HG03575 (cell line): Measurements from ENCODE around the gene PRG3.
"Not testable (repeated sequence)": the region's sequence is repeated elsewhere in the genome, so short reads cannot be mapped to it uniquely, and the experiment has no call there.

Experiments
- ATAC-seq: cut with Tn5 transposase; IDR thresholded peaks from one replicate; pipeline ENCODE4 v1.9.1; 2021; ENCODE audit not compliant: unreplicated experiment, insufficient number of reproducible peaks, low FRiP score; ENCODE audit errors: extremely low read depth

PRG3 gene

DNA sequence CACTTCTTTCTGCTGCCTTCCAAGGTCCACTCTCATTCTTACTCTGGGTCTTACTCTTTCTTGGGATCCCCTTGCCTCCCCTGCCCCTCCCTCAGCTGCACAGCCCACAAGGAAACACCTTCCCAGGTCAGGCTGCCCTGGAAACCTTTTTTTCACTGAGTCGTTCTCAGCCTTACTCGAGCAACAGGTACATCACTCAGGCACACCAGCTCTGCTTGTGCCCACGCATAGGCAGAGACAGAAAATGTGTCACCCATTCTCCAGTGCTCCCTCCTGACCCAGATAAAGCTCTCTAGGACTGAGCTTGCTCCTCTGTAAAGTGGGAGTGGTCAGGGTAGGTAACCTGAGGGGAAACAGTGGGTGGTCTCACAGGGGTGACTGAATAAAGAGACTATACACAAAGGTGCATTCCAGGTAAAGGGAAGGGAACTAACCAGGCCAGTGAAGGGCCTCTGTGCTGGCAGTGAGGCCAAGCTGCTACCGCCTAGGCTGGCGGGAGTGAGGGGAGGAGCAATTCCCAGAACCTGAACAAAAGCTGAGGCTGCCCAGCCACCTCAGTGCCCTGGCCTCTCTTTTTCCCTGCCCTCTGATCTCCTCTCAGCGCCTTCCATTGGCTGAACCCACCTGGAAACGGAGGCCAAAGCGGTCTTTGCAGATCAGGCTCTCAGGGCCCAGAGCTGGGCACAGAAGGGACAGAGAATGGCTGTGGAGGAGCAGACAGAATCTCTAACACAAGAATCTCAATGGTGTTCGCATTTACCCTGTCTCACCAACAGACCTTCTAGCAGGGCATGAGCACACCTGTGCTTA, 15.9 kb downstream of the PRG3 start:
- no peak for ATAC-seq

DNA sequence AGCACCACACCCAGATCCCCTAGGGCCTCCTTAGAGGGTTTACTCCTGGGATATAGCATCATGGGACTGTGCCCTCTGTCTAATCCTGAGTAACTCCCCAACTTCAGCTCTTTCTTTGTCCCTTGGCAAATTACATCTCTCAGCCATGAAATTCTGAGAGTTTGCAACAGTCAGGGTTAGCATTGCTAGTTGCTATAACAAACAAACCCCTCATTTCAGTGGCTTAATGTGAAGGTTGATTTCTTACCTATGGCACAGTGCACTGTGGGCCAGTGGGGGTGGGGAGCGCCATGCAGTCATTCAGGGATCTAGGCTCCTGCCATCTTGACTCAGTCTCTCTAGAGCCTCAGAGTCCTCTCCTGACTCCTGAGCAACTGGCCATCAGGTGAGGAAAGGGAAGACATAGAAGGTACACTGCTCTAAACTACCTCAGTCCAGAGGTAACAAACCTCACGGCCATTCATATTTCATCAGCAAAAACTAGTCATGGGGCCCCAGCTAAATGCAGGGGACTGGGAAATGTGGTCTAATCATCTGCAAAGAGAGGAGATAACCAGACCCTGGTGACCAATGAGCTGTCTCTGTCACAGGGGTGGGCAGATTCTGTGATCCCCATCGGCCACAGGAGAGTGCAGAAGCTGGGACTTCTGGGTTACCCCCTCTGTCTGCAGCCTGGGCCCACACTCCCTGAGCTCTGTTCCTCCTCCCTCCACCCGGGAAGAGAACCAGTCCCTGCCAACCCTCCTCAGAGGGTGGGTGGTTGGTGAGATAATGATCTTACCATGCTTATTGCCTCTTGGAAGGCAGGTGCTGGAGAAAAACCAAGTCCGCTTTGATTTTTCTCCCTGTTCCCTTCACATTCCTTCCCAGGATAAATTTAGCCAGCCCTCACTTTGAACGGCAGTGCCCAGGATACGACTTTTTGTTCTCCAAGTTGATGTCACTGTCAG, 17.5 kb downstream of the PRG3 start:
- ATAC-seq: no peak

DNA sequence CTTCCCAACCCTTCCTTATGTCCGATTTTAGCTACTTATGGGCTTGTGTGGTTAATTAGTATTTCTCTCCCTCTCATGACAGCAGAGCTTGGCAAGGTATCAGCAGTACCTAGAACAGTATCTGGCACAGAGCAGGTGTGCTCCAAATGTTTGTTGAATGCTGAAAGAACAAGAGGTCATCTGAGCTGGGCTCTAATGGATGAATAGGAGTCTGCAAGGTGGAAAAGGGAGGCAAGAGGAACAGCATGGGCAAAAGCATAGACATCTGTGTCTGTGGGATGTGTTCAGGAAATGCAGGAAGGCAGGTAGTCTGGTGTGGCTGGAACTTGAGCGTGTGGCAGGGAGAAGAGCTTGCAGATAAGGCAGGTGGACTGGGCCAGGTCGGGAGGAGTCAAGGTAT, 19.0 kb downstream of the PRG3 start:
- no peak for ATAC-seq

DNA sequence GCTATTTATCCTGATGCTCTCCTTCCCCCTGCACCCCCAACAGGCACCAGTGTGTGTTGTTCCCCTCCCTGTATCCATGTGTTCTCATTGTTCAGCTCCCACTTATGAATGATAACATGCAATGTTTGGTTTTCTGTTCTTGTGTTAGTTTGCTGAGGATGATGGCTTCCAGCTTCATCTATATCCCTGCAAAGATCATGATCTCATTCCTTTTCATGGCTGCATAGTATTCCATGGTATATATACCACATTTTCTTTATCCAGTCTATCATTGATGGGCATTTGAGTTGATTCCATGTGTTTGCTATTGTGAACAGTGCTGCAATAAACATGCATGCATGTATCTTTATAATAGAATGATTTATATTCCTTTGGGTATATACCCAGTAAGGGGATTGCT, 19.5 kb downstream of the PRG3 start:
- not testable (repeated sequence) for ATAC-seq

DNA sequence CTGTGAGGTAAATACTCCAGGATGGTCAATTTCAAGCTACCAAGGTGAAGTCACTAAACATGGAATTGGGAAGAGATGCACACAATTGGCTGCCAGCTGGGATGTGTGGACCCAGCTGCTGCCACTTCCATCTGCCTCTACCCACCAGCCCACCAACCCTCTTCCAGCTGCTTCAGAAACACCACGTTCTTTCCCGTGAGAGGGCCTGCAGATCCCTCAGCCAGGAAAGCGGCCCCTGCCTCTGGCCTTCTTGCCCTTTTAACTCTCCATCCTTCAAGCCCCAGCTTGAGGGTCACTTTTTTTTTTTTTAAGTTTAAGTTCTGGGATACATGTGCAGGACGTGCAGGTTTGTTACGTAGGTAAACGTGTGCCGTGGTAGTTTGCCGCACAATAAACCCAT, 20.0 kb downstream of the PRG3 start:
- no peak for ATAC-seq

DNA sequence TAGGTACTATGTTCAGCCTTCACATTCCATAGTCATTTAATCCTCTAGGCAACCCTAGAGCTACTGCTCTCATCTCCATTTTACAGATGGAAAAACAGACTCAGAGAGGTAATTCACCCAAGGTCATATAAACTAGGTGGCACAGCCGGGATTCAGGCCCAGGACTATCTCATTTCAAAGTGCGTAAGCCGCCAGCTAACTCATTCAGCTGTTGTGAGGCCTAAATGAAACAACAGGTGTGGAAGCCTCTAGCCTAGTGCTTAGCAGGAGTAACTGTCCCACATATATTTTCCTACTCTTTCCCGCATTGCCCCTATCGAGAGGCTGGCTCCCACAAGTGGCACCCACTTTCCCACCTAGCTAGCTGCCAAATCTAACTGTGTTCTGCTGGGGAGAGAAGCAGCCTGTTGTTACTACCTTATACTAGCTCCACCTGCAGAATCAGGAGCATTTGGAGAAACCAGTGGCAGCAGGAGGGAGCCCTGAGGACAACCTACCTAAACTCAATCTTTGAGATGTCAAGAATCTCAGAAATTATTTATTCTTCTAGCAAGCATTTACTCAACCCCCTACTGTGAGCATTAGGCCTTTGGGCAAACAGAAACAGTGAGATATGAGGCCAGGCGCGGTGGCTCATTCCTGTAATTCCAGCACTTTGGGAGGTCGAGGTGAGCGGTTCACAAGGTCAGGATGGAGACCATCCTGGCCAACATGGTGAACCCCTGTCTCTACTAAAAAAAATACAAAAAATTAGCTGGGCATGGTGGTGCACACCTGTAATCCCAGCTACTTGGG, 20.9 kb downstream of the PRG3 start:
- no peak for ATAC-seq

DNA sequence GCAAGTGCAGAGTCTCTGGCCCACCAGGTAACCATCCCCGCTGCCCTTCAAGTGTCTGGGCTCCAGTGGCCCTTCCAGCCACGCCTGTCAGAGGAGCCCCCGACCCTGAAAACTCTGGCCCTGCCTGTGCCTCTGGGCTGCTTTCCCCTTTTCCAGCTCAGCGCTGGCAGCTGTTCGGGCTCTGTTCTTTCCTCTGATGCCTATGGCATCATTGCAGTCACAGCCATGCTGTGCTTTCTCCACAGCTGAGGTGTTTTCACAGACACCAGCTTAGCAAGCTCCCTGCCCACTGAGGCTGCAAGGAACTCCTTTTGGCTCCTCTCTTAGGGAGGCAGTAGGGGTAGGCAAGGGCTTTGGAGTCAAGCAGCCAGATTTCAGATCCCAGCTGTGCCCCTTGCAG, 21.6 kb downstream of the PRG3 start:
- ATAC-seq: no peak

DNA sequence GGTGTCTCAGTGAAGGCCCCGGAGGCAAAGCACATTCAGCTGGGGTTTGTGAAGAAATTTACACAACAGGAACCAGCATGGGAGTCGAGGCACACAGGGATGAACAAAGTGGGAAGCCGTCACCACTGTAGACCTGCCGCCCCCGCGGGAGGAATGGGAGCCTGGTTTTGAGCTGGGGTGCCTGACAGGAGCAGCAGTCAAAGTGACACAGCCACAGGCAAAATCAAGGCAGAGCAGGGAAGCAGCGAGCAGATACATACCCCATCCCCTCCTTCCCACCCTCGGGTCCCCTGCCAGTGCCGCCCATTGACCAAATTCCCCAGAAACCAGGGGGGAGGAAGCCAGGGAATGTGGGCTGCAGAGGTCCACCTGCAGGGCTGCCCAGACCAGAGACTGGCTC, 22.0 kb downstream of the PRG3 start:
- ATAC-seq: no peak

DNA sequence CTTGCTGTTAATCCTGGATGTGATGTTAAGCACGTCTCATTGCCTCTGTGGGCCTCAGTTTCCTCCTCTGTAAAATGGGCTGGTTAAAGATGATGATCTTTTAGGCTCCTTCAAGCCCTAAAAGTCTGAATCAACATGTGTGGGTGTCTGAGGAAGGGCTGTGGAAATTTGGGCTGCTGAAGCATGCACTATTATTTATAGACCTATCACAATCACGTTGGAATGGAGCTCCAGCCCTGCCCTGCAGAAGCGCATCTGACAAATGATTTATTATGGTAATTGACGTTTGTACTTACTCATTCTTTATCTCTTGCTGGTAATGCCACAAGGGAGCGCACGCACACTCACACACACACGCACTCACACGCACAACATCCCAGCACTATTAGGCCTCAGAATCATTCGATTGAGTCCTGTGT, 22.4 kb downstream of the PRG3 start:
- no peak for ATAC-seq

DNA sequence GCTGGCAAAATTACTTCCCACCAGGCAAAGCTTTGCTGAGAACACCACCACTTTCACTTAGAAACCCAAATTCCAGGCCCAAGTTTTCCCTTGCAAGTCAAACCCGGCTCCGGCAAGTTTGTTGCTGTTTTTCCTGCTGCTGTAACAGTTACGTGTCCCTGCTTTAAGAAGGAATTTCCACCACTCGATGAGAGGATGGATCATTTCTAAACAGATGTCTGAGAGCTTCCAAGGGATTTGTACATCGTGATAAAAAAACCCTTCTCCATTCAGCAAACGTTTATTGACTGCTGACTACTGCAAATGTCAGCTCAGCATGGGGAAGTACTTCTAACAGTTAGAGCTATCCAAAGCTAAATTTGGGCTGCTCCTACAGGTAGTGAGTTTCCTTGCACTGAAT, 23.1 kb downstream of the PRG3 start:
- no peak for ATAC-seq

DNA sequence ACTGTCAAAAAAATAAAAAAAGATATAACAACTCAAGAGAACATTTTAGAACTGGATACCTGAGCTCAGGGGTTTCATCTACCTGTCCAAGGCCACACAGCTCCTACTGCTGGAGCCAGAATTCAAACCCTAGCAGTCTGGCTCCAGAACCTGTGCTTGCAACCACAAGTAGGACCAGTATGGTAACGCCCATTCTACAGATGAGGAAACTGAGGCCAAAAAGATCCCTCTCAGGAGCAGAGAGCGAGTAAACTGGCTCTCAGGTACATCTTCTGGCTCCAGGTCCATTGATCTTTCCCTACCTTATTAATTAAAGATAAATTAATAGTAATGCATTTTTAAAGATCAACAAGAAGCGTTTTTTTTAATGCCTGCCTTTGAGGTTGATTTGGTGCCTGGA, 23.6 kb downstream of the PRG3 start:
- ATAC-seq: no peak

DNA sequence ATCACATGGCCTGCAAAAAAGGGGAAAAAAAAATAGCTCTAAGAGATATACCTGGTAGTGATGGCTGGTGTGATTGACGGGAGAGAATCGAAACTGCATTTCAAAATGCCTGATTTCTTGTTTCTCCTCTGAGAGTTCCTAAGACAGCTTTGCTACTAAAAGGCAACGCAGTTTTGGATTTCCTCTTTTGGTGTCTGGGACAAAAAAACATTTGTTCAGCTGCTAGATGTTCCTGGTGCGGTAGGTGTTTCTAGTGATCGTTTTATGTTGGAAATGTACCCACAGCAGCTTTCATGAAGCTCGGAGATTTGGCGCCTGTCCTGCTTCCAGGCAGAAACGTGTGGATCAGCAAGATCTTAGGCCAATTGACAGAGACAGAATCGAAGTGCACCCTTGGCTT, 24.7 kb downstream of the PRG3 start:
- ATAC-seq: no peak

DNA sequence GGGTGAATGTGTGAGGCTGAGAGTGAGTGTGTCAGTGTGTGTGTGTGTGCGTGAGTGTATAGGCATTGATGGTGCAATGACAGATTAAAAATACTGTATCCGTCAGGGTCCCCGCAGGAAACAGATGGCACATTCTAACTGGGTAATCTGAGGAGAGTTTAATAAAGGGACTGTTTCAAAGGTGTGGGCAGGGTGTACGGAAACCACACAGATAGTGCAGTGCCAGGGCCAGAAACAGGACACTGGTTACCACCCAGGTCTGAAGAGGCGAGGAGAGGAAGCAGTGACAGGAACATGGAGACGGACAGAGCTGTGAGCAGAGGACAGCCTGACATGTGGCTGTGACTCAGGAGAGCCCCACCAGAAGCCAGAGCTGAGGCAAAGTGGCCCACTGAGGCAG, 26.3 kb downstream of the PRG3 start:
- ATAC-seq: no peak

DNA sequence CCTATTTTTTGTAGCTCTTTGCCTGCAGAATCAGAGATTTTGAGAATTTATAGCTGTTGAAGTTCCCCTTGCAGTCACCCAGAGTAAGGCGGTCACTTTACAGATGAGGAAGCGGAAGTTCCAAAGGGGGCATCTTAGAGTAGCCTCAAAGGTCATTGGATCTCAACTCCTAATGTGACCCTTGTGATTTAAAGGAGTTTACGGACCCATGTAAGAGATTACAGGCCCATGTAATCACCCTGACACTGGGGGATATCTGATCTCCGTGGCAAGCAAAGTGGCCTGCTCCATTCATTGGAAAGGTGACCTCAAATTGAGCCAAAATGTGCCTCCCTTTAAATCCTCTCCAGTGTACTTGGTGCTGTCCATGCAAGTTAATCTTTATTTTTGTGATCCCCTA, 27.1 kb downstream of the PRG3 start:
- no peak for ATAC-seq

DNA sequence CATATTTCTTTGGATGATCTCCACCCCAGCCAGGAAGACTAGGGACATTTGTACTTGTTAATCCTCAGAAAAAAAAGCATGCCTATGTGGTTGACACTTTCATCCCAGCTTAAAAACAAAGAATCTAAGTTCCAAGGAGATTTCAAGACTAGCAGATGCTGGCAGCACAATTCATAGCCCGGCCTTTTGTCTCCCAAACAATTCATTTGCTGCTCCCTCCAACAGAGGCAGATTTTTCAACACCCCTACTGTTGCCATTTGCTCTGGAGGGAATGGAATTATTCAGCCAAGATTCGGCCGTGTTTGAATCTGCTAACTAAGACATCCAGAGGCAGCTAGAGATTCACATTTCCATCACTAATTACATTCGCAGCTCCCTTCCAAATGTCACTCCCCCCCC, 27.5 kb downstream of the PRG3 start:
- ATAC-seq: no peak

DNA sequence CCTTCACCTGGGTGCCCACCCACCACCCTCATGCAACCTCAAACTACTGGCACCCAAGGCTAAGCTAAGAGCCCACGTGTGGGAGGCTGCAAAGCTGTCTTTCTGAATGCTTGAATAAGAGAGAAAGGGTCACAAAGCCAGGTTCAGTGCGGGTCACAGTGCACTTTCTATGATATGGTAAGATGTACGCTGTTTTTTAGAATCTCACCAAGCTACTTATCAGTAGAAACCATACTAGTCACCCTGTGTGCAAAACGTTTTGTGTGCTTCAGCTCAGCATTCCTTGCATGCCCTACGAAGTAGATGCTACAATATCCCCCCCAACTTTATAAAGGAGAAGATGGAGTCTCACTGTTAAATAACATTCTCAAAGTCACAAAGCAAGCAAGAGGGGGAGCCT, 27.9 kb downstream of the PRG3 start:
- no peak for ATAC-seq

DNA sequence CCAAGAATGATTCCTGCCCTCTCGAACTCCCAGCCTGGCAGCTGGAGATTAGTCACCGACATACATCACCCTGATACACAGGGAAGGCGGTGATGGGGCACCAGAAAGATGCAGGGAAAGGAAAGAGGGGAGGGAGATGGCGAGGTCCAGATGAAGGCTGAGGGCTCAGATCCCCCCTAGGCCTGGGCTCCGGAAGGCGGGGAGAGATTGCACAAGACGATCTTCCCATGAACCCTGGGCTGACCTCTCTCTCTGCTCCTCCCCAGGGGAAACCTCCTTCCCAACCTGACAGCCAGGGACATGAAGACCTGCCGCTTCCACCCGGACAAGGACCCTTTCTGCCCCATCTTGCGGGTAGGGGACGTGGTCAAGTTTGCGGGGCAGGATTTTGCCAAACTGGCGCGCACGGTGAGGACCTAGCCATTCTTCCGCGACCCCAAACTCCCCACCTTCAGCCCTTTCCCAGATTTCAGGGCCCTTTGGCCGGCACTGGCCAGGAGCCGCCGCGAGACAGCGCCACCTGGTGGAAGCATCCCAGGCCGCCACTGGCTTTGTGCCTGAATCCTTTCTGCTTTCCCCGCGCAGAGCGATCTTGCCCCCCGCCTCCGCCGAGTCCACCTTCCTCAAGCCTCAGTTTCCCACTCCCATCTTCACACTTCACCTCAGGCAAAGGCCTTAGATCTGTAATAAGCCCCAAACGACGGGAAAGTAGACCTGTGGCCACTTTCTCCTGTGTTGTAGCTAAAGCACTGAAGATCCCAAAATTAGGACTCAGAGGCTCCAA, 31.3 kb downstream of the PRG3 start:
- ATAC-seq: no peak

DNA sequence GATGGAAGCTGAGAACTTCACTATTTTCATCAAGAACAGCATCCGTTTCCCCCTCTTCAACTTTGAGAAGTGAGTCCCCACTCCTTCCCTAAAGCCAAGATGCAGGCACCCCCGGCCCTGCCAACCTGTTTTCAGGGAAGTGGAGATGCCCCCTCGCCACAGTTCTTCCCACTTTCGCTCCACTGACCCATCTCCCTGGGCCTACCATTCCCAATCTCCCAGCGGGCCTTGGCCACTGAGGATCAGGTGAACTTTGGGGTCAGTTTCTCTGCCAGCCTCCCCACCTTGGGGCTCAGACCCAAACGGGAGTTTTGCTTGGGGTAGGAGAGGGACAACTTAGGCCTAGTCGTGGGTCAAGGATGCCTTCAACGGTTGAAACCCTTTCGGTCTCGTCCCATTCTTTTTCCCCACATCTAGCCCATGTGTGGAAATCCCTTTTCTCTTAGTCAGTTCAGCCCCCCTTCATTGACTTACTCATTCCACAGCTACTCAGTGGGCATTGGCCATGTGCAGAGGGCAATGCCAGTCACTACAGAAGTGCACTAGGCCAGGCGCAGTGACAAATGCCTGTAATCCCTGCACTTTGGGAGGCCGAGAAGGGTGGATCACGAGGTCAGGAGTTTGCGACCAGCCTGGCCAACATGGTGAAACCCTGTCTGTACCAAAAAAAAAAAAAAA, 32.2 kb downstream of the PRG3 start:
- ATAC-seq: no peak
